Smooth muscle cell of the brain vasculature (primary cell): ENCODE results near the gene CISD3.
"Not testable (repeated sequence)": the region's sequence is repeated elsewhere in the genome, so short reads cannot be mapped to it uniquely, and the experiment has no call there.

Experiments
- DNase-seq: peaks from one replicate; pipeline ENCODE4 v3.0.0-alpha.2; 2012; ENCODE audit warnings: low read depth, low spot score

Gene CISD3

DNA sequence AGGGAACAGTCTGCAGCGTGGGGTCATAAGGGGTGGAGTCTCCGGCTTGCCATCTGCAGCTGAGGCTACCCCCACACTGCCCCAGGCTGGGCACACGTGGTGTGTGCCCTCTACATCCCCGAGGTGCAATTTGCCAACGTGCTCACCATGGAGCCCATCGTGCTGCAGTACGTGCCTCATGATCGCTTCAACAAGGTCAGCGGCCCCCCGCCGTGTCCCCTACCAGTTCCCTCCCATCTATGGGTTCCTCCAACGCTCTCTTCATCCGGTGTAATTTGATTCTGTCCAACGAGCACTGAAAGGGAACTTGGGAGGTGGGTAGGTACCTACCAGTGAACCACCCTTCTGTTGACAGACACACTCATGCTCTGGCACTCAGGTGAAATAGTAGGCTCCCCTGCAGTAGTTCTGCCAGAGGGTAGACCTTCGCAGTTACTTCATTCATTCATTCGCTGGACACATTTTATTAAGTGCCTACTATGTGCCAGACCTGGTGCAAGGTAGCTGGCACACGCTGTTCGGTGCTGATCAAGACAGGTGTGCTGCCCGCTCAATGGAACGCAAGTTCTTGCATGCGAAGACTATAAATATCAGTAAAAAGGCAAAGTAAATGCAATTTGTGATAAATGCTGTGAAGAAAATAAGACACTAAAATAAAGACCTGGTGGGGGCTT is 22.3 kb upstream of the CISD3 start:
- no peak for DNase-seq

DNA sequence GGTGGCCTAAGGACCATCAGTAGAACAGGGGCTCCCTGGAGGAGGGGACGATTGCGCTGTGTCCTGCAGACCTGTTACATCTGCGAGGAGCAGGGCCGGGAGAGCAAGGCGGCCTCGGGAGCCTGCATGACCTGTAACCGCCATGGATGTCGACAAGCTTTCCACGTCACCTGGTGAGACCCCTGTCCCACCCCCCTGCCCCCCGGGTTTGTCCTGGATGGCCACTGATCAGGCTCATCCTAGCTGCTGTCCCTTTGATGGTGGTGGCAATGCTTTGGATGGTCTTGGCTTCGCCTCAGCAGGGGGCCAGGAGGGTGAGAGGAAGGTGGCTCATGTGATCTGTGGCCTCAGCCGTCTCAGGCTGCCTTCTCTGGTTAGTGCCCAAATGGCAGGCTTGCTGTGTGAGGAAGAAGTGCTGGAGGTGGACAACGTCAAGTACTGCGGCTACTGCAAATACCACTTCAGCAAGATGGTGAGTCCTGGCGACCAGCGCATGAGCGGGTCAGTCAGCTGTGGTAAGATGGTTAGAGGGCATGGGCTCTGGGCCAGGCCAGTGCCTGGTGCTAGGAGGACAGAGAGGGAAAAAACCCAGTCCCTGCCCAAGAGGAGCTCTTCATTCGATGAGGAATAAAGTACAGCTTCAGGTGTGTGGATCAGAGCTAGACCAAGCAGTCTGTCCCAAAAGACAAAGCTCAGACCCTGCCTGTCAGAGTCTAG is 20.9 kb upstream of the CISD3 start:
- DNase-seq, result no peak

DNA sequence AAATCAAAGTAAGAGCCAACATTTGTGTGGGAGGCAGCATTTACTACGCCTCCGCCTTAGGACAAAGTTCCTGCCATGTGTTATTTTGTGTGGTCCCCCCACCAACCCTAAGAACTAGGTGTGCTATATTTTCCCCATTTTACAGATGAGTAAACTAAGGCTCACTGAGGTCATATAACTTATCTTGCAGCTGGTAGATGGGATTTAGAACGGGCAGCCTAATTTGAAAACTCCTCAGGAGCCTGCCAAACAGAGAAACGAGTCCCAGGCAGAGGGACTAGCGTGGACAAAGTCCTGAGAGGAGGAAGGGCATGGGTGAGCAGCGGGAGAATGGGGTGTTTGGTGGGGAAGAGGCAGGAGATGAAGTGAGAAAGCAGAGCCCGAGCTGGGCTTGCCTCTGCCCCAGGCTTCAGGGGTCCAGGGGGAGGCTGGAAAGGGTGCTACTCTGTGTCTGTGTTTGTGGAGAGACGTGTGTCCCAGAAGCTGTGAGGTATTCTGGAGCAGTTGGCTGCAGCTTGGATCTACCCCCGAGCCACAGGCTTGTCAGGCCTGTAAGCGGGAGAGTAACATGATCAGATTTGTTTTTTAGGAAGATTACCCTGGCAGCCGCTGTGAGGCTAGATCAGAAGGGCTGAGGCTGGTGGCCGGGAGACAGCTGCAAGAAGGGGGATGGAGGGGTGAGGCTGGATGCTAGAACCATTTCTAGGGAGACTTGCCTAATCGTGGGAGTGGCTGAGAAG is 20.1 kb upstream of the CISD3 start:
- no peak for DNase-seq

- no peak for DNase-seq
Observed at GRCh38 chr17:38710604-38710962, 19.6 kb upstream of the CISD3 start.

DNA sequence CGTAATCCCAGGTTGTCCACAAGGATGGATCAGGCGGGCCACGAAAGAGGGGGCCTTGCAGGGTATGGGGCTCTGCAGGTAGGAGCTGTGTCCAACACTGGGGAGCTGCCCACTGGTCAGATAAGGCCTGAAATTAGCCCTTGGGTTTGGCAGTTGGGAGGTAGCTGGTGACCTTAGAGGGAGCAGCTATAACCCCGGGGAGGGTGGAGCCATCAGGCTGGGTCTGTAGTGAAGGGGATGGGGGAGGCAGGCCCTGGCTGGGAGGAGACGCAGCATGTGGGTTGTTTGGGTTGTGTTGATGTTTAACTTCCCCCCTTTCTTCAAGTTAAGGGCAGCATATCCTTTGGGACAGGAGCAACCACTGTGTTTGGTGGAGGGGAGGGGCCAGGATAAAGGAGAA is 19.2 kb upstream of the CISD3 start:
- no peak for DNase-seq

GRCh38 chr17:38711792-38712571 is 18.2 kb upstream of the CISD3 start:
- no peak for DNase-seq

- no peak for DNase-seq
Observed at GRCh38 chr17:38712593-38712992, 17.5 kb upstream of the CISD3 start.

- no peak for DNase-seq
Observed at GRCh38 chr17:38713456-38714075, 16.6 kb upstream of the CISD3 start.

DNA sequence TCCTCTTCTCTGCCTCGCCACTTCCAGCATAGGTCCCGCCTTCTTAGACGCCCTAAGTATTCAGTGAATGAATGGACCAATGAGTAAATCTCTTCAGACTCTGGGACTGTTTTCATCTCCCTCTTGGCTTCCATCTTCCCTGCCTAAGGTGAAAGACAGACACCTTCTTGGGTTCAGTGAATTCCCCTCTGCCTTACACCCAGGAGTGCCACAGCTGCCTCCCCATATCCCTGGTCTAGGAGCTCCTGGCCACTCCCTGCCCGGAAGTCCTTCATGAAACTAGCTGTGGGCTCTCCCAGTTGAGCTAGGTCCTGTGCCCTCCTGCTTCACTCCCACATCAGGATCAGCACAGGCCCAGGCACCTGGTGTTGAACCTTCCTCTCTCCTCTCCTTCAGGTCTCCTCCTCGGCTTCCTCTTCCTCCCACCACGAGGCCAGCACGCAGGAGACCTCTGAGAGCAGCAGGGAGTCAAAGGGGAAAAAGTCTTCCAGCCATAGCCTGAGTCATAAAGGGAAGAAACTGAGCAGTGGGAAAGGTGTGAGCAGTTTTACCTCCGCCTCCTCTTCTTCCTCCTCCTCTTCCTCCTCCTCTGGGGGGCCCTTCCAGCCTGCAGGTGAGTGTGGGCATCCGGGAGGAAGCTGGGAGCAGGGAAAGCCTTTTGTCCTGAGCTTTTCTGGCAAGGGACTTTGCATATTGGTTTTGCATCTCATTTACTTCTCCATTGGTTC is 14.8 kb upstream of the CISD3 start:
- DNase-seq, result no peak

GRCh38 chr17:38716368-38717005 is 13.7 kb upstream of the CISD3 start:
- DNase-seq, result no peak

DNA sequence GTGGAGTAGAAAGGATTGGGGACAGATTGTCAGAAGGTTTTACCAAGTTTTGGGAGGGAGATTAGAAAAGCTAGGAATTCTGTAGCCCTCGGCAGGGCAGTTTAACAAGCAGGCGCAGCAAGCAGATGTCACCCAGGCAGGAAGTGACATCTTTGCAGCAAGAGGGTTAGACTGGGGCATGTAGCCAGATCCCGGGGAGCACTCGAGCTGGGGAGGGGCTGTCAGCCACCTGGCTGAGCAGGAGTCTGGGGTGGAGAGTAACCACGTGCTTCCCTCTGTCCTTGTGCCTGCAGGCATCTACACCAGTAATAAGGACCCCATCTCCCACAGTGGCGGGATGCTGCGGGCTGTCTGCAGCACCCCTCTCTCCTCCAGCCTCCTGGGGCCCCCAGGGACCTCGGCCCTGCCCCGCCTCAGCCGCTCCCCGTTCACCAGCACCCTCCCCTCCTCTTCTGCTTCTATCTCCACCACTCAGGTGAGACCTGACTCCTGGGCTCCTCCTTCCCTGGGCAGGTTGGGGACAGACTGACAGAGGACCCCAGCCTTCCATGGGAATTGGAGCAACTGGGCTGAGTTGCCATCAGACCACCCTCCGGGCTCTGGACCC is 12.9 kb upstream of the CISD3 start:
- no peak for DNase-seq

DNA sequence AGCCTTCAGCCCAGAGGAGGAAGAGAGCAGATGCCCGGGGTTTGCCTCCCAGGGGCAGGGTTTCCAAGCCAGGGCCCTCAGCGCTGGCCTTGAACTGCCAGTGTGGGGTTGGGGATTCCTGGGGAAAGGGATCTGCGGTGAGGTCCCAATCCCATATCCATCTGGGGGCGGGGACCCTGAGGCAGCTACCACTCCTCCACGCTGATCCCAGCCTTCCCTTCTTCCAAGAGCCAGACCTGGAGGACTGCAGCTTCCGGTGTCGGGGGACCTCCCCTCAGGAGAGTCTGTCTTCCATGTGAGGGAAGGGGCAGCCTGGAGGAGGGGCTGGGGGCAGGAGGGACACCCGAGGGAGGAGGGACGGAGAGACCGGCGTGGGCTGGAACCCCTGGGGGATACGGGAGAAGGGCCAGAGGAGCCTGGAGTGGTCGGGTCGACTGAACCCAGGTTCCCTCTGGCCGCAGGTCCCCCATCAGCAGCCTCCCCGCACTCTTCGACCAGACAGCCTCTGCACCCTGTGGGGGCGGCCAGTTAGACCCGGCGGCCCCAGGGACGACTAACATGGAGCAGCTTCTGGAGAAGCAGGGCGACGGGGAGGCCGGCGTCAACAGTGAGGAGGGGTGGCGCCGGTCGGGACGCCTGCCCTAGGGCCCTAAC is 10.7 kb upstream of the CISD3 start:
- DNase-seq, result no peak

DNA sequence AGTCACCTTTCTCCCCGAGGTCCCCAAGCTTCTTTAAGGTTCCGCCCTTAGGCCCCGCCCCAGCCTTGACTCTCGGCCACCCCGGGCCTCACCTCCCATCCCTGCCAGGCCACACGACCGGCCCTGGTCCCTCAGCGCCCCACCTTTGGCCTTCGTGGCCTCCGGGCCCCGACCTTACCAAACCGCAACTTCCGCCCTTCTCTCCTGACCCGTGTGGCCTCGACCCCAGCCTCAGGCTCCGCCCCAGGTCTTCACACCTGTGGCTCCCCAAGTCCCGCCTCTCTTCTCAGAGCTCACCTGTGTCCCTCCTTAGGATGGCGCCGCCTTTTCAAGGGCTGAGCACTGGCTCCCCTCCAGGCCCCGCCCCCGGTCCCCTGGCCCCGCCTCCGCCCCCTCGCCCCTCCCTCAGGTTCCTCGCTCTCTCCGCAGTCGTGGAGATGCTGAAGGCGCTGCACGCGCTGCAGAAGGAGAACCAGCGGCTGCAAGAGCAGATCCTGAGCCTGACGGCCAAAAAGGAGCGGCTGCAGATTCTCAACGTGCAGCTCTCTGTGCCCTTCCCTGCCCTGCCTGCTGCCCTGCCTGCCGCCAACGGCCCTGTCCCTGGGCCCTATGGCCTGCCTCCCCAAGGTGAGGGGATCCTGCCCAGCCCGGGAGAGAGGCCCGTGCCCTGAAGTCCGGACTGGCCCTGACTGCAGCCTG is 10.0 kb upstream of the CISD3 start:
- no peak for DNase-seq

DNA sequence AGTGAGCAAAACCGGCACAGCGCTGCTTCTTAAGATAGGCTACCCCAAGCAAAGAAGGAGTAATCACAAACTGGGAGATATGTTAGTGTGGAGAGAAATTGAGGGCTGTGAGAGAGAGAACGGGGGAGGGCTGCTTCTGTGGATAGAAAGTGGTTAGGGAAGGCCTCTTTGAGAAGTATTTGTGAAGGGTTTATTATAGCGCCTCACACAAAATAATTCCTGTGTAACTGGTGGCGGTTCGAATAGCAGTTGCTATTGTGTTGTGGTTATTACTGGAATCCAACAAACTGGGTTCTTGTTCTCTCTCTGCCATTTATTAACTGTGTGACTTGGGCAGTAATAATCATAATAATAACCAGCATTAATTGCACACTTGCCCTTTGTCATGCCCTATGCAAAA is 9.2 kb upstream of the CISD3 start:
- no peak for DNase-seq

DNA sequence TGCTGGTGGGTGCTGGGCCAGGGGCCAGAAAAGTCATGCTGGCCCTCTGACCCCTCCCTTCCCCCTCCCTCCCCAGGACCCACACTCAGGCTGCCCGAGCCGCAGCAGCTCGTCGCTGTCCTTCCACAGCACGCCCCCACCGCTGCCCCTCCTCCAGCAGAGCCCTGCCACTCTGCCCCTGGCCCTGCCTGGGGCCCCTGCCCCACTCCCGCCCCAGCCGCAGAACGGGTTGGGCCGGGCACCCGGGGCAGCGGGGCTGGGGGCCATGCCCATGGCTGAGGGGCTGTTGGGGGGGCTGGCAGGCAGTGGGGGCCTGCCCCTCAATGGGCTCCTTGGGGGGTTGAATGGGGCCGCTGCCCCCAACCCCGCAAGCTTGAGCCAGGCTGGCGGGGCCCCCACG is 8.3 kb upstream of the CISD3 start:
- no peak for DNase-seq

GRCh38 chr17:38724337-38724988 is 5.7 kb upstream of the CISD3 start:
- DNase-seq, result no peak

GRCh38 chr17:38725066-38725465 is 5.1 kb upstream of the CISD3 start:
- no peak for DNase-seq

DNA sequence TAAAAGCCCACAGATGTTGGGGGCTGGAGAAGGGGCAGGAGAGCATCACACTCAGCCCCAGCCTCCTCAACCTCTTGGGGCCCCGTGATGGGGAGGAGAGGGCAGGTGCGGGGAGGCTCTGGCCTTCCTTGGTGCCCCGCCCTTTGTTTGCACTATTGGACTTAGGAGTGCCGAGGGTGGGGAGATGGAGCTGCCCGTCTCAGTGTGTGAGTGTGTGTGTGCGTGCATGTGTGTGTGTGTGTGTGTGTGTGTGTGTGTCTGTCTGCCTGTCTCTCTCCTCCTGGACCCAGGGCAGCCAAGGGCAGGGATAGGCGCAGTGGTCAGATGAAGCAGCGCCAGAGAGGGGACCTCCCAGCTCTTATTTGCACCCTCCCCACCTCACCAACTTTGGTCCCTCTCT is 4.0 kb upstream of the CISD3 start:
- not testable (repeated sequence) for DNase-seq
